T47D (cell line): ENCODE data around the gene ALX4.
A peak's percentile ranks its signal among the peaks of the same experiment; 100 is the strongest.

Experiments used
- DNase-seq, 2 experiments: peaks; one replicate each; pipeline versions ENCODE4 v3.0.0 to v3.0.0-alpha.2; 2011 to 2012; ENCODE audit warnings: low read depth in 1 of 2, low spot score in 1 of 2
- JUND ChIP-seq: IDR thresholded peaks from 2 replicates; pipeline ENCODE4 v1.6.1; 2012; ENCODE audit warnings: low read depth
- in situ Hi-C: cut with HindIII; loops from 2 replicates; pipeline ENCODE4 v1.10.0; 2016; ENCODE audit warnings: low sequenced_read_pairs, low pct_unique_long_range_greater_than_20kb

Gene ALX4

DNA sequence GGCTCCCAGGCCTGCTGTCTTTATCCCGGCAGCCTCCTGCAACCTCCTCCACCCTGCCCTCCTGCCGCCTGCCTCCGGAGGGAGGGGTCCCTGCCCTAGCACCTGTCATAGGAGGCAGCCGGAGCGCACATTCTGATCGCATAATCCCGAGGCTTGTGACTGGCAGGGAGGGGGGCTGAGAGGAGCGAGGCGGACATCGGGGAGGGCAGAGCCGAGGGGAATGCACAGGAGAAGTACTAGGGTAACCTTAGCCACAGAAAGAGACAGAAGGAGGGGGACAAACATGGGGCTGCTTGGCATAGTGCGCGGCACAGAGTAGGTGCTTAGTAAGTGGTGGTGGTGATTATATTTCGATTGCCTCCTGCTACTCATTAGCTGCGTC lies 9.2 kb upstream of the ALX4 start:
- in situ Hi-C loops: no loop called here
- DNase-seq: no peak
- no peak for TF ChIP-seq JUND

DNA sequence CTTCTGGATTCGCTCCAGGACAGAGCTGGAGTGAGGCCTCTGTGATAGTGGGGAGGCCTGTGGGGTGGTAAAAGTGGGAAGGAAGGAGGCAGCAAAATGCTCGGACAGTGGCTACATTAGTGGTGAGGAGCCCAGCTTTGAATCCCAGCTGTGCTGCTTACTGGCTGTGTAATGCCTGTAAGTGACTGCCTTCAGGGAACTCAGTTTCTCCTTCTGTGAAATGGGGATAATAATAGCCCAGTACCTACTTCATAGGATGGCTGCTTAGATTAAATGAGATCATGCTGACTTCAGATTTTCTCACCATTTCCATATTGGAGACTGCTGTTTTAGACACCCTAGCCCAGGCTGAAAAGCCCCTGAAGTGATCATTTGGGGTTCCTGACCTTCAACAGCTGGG lies 8.4 kb upstream of the ALX4 start:
- in situ Hi-C loops: no loop called here
- no peak for DNase-seq
- TF ChIP-seq JUND: no peak

DNA sequence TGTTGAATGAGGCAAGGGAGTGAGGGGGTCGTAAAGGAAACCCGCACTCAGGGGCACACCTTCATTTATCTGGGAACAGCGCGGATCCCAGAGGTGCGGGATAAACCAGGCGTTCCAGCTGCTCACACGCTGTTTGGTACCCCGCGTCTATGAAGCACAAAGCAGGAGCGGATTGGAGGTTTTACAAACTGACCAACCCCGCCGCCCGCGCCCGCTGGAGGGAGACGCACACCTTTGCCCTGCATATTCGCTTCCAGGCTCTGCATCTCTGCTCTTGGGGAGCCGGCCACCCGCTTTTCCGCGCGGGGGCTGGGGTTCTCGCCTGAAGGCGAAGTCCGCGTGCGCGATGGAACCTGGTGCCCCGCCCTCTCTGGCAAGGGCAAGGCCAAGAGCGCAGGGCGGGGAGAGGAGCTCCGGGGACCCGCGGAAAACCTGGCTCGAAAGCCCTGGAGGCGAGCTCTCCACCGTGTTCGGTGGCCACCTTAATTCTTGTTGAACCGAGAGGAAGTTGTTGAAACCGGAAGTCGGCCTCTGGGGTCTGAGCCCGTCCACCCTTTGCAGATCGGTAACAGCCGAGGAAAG lies 6.8 kb upstream of the ALX4 start:
- peak; percentile 54 to 84 for DNase-seq
- no peak for TF ChIP-seq JUND
- in situ Hi-C loops: no loop called here

DNA sequence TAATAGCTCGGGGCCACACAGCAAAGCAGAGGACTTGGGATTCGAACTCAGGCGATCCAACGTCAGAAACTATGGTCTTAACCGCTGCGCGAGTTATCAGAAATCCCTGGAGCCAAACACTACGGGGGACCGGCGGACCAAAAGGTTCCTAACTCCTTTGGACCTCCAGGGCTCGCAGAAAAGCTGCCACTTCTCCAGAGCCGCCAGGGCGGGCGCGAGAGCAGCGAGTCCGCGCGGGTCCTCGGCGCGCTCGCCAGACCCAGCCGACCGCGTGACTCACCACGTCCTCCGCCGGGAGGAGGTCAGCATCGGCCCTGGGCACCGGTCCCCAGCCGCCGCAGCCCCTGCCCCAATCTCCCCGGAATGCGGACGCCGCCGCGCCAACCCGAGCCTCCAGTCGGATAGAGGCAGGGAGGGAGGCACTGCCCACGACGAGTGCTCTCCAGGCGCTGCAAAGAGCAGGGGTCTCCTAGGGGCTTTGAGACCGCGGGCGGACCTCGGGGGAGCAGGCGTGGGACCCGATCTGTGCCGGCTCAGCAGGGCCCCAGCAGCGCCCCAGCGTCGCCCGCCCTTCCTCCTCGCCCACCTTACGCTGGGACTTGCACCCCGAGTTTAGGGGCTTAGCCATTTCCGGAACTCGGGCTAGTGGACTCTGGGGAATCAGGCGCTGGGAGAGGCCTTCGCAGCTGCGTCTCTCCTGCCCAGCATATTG lies 6.2 kb upstream of the ALX4 start:
- no peak for DNase-seq
- no peak for TF ChIP-seq JUND
- in situ Hi-C loops: no loop called here

- in situ Hi-C loops: no loop called here
- DNase-seq: no peak
- no peak for TF ChIP-seq JUND
Observed at GRCh38 chr11:44314733-44315132, 4.8 kb upstream of the ALX4 start.

GRCh38 chr11:44313761-44314489 lies 4.0 kb upstream of the ALX4 start:
- peak; percentile 64 to 72 for DNase-seq
- no peak for TF ChIP-seq JUND
- in situ Hi-C loops: no loop called here

- DNase-seq: no peak
- no peak for TF ChIP-seq JUND
- in situ Hi-C loops: no loop called here
Observed at GRCh38 chr11:44312876-44313275, 2.9 kb upstream of the ALX4 start.

DNA sequence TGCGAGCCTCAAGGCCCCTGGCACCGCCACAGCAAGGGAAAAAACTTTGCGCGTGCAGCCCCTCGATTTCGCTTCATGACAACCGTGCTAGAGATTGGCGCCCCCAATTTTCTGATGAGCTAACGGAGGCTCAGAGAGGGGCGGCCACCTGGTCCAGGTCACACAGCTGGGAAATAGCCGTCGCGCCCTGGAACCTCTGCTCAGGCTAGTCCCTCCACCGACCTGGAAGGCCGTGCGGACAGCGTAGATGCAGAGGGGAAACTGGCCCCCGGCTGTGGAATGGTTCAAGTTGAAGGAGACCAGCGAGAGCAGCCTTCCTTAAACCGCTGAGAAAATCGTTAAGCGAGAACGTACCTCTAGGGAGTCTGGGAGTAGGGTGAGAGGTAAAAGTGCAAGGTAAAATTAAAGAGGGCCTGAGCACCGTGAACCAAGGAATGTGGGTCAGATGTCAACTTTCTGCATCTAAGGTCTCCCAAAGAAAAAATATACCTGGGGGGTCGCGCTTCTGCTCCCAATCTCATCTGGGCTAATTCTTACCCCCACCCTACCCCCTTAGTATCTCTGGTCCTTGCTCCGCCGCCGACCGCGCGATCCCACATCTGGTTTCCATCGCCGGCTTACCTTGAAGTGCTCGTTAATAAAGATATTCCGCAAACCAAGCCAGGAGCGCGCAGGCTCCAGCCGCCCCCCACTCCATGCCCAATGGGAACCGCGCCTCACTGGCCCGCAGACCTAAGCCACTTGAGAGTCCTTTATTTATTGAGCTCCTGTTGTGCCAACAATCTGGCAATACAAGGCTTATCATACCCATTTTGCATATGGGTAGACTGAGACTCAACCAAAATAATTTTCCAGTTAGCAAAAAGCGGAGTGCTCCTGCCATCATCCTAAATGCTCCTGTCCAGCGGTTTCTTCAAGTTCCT lies 1.7 kb upstream of the ALX4 start:
- no peak for TF ChIP-seq JUND

GRCh38 chr11:44310463-44311272 lies 729 bp upstream of the ALX4 start:
- no peak for DNase-seq
- TF ChIP-seq JUND: no peak
- in situ Hi-C loops: no loop called here

More for the DNA sequence above, 1.7 kb upstream of the ALX4 start:
- in situ Hi-C loops: no loop called here
- no peak for DNase-seq

- in situ Hi-C loops: no loop called here
- no peak for DNase-seq
- no peak for TF ChIP-seq JUND
Observed at GRCh38 chr11:44310206-44310462, 195 bp upstream of the ALX4 start.

- in situ Hi-C loops: no loop called here
- no peak for TF ChIP-seq JUND
- no peak for DNase-seq
Observed at GRCh38 chr11:44308923-44309477, 939 bp downstream of the ALX4 start.

GRCh38 chr11:44308256-44308922 lies 1.6 kb downstream of the ALX4 start:
- in situ Hi-C loops: no loop called here
- no peak for TF ChIP-seq JUND
- DNase-seq: no peak
